GM19397 (cell line): Measurements from ENCODE around the gene POU6F2.
"Not testable (repeated sequence)": the region's sequence is repeated elsewhere in the genome, so short reads cannot be mapped to it uniquely, and the experiment has no call there.

Experiments used
- ATAC-seq: cut with Tn5 transposase; IDR thresholded peaks from one replicate; pipeline ENCODE4 v1.9.1; 2021; ENCODE audit warnings: mild to moderate bottlenecking, moderate library complexity; ENCODE audit not compliant: unreplicated experiment

The POU6F2 gene

DNA sequence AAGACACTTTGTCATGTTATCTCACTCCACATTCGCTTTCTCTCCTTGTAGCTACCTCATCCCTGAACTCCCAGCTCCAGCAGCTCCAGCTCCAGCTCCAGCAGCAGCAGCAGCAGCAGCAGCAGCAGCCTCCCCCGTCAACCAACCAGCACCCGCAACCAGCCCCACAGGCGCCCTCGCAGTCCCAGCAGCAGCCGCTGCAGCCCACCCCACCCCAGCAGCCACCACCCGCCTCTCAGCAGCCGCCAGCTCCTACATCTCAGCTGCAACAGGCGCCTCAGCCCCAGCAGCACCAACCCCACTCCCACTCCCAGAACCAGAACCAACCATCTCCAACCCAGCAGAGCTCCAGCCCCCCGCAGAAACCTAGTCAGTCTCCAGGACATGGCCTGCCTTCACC, 361.9 kb downstream of the POU6F2 start:
- ATAC-seq: no peak

DNA sequence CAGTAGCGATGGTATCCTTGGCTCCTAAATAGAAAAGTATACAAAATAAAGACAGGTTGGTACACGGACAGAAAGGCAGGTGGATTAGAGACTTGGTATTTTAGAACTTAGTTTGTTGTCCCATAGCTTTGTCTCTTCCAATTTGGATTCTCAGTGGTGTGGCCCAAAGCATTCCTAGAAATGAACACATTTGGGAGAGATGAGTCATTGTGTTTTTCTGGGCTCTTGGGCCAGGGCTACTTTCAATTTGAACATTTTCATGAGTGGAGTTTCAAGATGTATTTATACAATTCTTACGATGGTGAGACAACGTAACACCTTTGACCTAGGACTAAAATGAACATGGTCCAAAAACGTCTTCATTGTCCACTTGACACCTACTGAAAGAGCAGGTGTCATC, 363.4 kb downstream of the POU6F2 start:
- ATAC-seq: no peak

DNA sequence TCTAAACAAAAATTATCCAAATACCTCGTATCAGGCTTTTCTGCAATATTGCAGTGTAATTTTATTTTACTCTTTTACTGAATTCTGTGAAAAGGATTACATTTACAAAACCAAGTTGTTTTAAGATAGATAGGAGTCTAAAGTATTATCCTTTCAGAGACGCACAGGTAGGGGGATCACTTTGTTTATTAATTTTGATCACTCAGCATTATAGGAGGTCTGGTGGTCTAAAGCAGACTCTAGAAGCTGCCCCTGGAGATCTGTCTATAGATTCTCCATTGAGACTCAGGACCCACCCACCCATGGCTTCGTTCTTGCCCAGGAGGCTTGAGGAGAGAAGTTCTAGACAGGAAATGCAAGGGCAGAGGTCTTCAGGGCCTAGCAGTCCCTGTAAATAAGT, 365.1 kb downstream of the POU6F2 start:
- ATAC-seq: no peak

DNA sequence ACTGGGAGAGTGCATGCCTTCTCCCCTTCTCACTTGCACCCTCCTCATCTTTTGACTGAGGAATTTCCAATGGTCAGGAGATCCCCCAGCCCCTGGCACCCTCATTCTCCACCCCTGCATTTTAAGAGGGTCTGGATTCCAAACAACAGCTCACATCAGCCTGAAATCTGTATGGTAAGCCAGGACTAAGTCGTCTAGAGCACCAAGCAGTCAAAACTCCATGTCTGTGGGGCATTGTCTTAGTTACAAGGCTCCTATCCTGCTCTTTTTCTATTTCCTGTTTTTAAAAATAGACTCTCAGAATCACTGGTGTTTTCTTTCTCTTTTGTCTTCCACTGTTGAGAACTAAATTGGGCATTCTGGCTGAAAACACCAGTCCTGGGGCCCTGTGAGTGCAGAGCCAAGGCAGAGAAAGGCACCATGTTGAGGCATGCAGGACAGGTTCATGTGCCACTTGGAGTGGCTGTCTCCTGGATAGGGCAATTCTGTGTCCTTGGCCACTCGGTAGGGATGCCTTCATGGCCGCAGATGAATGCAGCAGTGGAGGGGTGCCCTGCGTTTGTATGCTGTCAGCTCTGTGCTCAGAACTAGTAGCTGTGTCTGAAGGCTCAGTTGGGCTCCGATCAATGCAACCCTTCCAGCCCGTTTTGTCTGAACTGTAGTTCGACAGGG, 371.9 kb downstream of the POU6F2 start:
- no peak for ATAC-seq

DNA sequence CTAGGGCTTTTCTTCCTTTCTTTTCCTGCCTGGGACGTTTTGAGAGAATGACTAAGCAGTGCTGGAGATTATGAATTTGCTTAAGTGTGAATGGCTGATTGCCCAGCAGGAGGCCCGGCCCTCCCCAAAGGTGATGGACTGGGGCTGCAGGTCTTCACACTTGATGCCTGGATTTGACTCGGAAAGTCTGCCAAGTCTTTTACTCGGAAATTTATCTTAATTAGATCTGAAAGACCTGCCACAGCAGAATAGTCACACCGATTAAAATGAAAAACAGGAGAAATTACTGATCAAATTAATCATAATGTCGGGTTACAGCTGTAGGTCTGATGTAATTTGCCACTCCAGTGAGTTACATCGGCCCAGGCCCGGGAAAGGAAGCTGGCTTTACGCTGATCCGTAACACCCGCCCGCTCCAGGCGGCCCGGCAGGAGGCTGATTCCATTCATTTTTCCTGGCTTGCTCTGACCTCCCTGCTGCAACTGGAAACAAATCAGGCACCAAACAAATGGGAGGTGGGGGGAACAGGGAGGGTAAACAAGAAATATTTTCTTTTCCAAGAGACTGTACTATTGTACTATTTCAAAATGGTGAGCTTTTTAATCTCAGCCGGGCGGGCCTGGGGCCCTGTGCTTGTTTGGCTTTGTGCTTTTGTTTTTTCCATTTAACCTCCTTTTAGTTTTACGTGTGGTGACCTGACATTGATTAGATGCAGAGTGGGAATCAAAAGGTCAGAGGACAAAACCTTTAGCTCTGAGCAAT, 376.1 kb downstream of the POU6F2 start:
- ATAC-seq: no peak

DNA sequence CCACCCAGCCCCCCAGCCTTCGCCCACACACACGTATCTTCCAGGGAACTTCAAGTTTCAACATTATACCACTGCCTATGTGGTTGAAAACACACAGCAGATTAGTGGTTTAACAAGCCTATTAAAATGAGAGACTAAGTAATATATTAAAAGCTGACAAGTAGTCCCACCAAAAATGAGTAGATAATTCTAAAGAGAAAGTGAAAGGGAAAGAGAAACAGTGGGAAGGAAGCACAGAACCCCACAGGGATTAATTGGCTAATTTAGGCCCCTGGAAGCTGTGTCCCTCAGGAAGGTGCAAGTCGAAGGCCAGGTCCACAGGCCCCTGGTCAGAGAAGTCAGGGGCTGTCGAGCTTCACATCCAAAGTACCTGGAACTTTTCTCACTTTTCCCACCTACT, 378.0 kb downstream of the POU6F2 start:
- no peak for ATAC-seq

DNA sequence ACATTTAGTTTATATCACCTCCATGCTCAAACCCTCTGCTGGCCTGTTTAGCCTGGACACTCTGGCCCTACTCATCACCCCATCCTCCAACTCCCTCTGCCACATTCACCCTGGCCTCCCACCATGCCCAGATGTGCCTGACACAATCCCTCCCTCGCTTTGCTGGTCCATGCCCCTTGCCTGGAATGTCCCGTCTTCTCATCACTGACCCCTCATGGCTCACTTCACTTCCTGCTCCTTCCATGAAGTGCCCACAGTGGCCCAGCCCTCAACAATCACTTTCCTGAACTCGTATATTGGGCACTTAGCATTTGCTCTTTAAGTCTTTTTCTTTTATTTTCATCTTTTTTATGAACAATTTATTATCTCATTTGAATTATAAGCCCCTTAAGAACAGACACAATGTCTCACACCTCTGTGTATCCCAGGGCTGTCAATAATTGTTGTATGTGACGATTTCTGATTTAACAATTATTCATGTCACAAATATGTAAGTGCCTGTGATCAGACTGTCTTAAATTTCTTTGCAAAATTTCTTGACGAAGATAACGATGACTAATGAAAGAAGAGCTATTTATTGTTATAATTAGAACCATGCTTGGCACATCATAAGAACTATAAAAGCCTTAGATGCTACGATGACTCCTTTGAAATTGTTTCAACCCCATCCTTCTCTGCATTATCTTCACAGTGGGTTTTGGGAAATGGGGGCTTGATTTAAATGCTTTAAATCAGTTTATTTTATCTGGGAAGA, 378.6 kb downstream of the POU6F2 start:
- ATAC-seq: no peak

DNA sequence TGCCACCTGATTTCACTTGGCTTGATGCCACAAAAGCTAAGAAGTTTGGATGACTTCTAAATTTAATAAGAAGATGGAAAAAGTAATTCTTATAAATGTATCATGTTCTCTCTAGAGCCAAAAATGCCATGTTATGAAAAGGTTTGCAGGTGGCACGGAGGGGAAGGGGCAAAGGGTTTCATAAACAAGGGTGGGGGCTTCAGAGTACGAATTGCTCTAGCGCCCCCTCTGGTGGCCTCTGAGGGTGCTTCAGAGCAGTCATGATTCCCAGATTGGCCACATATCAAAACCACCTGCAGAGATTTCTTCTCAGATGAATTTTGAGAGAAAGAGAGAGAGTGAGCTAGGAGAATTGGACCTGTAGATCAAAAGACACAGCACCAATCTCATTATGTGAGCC, 379.9 kb downstream of the POU6F2 start:
- no peak for ATAC-seq

DNA sequence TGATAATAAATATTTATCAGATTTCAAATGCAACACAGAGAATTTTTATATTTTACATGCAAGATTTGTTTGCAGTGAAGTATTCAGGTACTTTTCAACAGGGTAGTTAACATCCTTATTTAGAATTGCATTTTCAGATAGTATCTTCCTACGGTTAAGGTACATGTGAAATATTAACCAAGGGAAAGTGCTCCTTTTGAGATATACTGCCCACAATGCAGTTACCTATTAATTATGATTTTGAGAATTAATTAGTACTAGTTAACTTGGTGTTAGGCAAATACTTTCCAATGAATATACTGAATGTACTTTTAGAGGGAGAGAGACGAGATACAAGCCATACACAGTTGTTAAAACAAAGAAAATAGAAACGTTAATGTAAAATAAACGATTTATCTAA, 382.3 kb downstream of the POU6F2 start:
- peak; percentile 67 for ATAC-seq

DNA sequence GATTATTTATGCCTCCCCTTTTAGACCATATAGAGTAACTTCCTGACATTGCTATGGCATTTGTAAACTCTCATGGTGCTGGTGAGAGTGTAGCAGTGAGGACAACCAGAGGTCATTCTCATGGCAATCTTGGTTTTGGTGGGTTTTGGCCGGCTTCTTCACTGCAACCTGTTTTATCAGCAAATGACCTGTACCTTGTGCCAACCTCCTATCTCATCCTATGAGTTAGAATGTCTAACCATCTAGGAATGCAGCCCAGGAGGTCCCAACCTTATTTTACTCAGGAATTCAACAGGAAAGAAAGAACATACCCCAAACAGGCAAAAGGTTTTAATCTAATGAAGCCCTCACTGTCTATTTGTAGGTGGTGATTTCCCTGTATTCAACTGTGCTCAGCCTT, 383.1 kb downstream of the POU6F2 start:
- ATAC-seq: no peak

DNA sequence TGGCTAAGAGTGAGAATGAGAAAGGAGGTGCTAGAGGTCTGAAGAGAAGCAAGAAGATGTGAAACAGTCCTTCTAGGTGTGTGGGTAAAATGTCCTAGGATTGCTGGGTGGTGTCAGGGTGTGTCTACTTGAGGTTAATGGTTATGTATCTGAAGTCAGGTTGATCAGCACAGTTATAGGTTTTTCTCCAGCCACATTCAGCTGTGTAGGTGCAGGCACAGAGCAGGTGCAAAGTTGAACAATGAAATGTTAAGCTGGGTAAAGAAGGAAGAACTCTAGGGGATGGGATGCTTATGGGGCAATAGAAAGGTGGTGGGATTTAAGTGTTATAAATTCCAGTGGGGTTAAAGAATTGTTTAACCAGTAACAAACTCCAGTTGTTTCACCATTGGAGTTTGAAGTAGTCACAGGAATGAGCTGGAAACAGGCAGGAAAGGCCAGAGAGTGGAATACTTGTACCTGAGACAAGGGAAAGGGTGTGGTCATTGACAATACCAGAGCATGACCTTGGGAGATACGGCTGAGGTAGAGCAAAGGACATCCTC, 388.1 kb downstream of the POU6F2 start:
- ATAC-seq: no peak

DNA sequence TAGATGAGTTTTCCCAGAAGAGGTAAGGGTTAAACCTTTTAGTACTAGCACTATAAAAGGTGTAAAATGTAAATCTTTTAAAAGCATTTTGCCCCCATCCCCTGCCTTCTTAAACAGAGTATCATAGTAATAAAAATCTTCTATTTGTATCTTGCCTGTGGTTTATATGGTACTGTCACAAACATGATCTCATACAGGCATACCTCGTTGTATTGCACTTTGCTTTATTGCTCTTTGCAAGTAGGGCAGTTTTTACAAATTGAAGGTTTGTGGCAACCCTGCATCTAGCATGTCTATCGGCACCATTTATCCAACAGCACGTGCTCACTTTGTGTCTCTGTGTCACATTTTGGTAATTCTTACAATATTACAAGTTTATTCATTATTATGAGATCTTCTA, 389.7 kb downstream of the POU6F2 start:
- ATAC-seq: no peak

DNA sequence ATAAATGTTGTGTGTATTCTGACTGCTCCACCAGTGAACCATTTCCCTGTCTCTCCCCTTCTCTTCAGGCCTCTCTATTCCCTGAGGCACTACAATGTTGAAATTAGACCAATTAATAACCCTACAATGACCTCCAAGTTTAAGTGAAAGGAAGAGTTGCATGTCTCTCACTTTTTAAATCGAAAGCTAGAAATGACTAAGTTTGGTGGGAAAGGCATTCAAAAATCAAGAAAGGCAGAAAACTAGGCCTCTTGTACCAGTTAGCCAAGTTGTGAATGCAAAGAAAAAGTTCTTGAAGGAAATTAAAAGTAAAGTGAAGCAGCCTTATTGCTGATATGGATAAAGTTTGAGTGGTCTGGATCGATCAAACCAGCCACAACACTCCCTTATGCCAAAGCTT, 390.2 kb downstream of the POU6F2 start:
- no peak for ATAC-seq

DNA sequence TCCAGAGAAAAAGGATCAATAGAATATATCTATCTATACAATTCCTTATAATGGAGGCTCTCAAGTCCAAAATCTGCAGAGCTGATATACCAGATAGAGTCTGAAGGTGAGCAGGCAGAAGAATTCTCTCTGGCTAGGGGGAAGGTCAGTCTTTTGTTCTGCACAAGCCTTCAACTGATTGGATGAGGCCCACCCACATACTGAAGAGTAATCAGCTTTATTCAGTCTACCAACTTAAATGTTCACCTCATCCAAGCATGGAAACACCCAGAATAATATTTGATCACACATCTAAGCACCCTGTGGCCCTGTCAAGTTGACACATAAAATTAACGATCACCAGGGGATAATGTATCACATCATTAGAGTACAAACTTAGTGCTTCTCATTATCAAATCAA, 394.7 kb downstream of the POU6F2 start:
- no peak for ATAC-seq

DNA sequence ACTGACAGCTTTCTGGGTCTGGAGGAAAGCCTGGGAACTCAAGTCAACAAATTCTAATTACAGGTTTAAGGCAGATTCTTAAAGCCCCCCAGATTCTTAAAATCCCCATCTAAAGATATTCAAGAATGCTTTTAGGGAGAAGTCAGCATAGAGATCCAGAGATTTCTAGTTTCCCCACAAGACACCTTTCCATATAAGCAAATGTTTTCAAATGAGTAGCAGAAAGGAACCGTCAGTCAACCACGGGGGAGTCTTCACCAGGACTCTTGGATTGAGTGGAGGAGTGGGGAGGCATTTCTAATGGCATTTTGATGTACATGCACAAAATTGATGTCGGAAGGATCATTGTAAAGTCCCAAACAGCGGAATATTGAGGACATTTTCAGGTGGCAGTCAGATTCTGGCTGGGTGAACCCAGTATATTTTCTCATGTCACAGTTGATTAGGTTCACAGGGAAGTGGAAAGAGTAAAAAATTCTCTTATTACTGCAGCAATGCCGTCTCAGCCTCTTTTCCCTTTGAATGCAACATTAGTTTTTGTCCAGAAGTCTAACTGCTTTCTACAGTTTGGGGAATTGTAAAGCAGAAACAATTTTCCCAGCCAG, 396.8 kb downstream of the POU6F2 start:
- ATAC-seq: no peak

DNA sequence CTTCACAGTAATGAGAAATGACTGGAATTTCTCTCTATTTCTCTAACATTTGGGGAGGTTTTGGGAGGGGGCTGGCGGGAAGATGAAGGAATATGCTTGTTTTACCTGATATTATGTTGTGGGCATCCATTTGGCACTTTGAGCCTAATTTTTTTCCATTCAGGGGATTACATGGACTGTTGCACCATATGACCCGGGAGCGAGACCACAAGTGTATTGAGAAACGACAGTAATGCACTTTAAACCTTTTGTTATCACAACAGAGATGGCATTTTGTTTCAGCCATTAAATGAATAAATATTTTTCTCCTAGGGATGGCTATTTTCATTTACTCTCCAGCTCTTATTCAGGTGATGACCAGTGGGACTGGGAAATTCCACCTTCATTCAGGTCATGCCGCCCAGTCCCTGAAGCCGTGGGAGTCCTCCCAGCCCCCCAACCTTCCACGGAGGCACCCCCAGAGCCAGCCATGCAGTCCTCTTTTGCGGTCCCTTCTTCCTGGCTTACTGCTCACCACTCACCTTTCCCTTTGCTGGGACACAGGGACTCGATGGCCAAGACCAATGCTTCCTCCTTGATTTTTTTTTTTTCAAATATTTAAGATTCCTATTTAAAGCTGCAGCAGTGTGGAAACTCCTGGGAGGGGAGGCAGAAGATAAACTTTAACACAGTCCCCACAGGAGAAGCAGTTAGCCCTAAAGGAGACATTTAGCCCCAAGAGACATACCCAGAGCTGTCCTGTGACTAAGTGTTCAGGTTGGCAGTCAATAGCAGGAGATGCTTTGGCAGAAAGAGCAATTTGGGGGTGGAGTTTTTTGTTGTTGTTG, 397.6 kb downstream of the POU6F2 start:
- ATAC-seq: no peak

DNA sequence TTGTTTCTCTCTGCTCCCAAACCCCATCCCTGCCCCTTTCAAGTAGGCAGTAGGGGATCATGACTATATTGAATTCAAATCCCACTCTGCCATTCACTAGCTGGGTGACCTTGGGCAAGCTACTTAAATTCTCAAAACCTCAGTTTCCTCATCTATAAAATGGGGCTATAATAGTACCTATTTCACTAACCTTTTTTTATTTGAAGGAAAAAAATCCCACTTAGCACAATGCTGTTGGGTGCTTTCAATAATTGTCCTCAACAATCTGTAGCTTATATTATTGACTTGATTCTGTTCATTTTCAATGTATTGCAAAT, 398.1 kb downstream of the POU6F2 start:
- ATAC-seq: no peak

DNA sequence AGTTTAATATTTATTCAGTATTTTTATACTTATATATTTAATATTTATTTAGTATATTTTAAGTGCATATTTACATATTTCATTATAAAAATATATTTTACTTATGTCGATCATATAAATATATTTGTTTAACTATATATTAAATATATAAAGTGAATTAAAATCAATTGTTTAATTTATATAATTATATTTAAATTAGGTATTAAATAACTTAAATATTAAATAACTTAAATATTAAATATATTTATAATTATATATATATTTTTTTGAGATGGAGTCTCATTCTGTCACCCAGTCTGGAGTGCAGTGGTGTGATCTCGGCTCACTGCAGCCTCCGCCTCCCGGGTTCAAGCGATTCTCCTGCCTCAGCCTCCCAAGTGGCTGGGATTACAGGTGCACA, 399.2 kb downstream of the POU6F2 start:
- ATAC-seq: not testable (repeated sequence)

DNA sequence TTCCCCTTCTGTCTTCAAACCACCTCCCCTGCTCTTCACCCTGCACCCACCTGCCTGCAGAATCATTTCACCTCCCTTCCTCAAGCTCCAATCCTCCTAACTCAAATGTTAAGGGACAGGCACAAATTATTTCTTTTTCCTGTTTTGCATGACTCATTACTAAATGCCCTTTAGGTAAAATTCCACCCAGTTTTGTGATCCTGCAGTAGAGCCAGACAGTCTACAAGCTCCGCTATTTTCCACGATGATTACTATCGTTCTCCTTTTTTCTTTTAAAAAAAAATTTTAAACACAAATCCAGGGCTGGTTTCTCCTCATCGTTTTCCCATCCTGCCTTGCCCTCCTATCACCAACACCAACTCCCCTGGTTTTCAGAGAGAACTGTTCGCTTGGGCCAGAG, 401.7 kb downstream of the POU6F2 start:
- no peak for ATAC-seq

DNA sequence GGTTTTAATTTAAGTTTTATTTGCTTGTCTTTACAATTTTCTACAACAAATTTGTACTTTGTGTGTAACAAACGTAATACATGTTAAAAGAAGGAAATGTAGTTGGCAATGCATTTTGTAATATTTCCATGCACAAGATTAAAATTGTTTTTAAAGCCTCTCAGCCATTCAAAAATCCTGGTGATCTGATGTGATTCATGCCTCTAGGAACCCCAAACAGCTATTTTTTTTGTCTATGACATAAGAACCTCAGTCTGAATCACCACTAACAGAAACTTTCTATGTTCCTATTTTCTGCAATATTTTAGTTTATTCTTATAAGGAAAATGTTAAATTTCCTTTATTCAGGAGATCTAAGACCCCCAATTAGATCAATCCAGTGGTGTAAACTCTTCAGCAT, 405.4 kb downstream of the POU6F2 start:
- no peak for ATAC-seq

DNA sequence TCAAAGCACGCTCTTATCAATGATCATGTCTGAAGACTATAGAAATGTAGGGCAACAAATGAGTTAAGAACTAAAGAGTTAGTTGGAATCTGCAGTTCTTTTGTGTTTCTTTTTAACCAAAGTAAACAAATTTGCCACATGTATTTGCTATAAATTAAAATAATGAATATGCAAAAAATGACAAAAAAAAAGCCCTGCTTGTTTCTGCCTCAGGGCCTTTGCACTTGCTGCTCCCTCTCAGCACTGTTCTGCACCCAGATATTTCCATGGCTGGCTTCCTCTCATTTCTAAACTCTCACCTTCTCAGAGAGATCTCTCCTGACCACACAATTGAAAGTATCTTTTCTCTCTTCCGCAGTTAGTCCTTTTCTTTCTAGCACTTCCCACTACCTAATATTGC, 406.7 kb downstream of the POU6F2 start:
- no peak for ATAC-seq
